HG03571 (cell line): ENCODE measurements around the gene TCEAL7.
"Not testable (repeated sequence)": the region's sequence is repeated elsewhere in the genome, so short reads cannot be mapped to it uniquely, and the experiment has no call there.

Experiments used
- ATAC-seq: cut with Tn5 transposase; IDR thresholded peaks from one replicate; pipeline ENCODE4 v1.9.1; 2021; ENCODE audit not compliant: unreplicated experiment

The TCEAL7 gene, protein sequence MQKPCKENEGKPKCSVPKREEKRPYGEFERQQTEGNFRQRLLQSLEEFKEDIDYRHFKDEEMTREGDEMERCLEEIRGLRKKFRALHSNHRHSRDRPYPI

DNA sequence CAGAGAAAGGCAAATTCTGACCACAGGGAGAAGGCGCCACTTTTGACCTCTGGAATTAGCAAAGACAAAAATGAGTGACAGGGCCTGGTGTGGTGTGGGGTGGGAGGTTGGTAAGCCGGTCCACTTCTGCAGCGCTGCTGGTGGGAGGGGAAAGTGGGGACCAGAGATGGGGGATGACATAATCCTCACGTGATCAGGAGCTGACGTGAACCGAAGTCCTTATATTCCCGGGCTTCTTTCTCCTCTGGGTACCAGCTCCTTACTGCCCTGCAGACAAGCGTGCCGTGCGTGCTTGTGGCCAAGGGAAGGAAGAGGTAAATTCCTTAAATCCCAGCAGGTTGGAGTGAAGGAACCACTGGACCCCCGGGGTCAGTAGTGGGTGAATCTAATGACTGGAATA lies at the start of gene TCEAL7:
TCEAL7 (plus strand) TSS at position 249 of the 400 bp plus-strand sequence. CDS start 1,165 bp downstream, outside the sequence.
- ATAC-seq, result no peak

DNA sequence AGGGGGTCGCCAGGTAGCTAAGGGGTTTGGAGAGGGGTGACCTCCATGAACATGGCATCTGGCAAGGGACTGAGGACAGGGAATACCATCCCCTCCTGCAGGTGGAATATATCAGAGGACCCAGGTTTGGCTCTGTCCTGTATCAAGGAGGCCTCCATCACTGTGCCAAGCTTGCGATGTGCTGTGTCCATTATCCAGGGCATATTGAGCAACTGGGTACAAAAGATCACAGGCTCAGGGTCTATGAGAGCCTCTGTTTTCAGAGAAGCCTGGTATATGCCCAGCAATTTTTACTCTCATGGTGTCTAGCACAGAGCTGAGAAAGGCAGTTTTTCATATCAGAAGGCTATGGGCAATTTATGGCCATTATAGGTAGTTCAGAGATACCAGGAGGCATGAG lies 36.9 kb upstream of the TCEAL7 start:
- no peak for ATAC-seq

DNA sequence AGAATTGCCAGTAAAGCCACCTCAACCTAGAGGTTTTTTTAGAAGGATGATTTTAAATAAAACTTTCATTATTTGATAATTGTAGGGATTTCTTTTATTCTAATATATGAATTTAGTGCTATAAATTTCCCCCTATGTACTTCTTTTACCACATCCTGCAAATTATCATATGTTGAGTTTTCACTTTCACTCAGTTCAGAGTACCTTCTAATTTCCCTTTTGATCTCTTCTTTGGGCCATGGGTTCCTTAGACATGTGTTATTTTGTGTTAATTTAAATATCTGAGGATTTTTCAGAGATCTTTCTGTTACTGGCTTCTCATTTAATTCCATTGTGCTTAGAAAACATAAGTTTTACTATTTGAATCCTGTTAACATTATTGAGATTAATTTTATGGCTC lies 25.3 kb upstream of the TCEAL7 start:
- ATAC-seq, result no peak

DNA sequence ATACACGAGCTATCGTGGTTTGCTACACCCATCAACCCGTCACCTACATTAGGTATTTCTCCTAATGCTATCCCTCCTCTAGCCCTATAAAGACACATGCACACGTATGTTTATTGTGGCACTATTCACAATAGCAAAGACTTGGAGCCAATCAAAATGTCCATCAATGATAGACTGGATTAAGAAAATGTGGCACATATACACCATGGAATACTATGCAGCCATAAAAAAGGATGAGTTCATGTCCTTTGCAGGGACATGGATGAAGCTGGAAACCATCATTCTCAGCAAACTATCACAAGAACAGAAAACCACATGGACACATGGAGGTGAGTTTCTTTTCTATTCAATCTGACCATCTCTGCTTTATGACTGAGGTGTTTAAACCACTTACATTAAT lies 24.4 kb upstream of the TCEAL7 start:
- not testable (repeated sequence) for ATAC-seq

DNA sequence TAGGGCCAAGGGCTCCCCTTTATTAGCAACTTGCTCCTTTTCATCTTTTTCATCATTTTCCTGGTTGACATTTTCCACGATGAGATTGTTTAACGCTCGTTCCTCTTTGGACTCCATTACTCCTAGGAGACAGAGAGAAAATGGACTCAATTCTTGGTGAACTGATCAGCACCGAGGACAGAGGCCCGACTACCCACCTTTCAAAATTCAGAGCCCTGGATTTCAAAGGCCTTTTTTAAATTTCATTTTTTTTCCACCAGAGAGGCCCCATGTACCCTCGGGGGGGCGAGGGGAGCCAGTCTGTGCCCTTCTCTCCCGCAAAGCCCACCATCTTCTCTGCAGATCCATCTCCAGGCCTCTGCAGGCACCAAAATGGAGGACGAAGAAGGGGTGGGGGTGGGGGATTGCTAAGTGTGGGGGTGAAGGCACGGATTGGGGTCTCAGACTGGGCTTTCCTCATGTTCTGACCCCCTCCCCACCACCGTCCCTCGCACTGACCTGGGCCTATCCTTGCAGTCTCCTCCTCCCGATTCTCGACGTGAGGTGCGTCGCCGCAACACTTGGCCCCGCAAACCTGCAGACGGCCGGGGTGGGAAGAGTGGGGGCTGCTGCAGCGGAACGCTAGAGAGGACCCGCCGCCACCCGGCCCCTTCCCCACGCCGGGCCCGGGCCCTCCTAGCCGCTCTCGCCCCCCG lies 20.0 kb upstream of the TCEAL7 start:
- no peak for ATAC-seq

DNA sequence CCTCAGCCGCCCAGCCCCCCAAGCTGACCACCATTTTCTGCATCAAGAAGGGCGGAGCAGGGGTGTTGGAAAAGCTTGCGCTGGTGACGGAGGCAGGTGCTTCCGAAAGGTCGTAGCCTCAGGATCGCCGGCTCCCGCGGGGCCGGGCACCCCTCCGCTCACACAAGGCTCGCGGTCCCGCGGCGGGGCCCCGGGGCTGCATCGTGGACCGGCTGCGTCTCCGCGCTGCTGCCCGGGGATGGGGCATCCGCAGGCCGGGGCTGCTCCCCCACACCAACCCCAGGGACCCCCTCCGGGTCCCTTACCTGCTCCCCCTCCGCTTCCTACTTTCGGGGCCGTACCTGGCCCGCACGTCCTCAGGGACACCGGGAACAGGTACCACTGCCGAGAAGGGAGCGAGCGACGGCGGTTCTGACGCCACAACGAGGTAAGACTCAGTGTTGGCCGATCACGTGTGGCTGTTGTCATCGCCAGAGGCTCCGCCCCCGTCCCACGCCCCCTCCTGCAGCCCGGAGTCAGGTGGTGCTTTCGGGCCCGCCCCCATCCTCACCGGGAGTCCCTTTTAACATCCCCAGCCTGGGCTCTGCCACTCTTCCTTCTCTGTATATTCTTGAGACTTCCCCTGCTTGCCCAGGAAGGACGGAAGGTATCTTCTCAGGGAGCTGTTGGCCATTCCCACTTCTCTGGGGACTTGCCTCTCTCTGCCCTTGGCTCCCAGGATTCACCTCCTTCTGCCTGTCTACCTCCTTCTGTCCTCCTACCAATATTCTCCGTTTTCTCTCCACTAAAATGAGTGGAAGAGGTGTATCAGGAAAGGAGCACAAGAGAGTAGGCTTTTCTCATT lies 19.3 kb upstream of the TCEAL7 start, which contains the start of gene BEX2:
BEX2 (minus strand) TSS at position 436 of the 844 bp plus-strand sequence. CDS start 1,014 bp downstream, outside the sequence.
- ATAC-seq, result peak; percentile 83

DNA sequence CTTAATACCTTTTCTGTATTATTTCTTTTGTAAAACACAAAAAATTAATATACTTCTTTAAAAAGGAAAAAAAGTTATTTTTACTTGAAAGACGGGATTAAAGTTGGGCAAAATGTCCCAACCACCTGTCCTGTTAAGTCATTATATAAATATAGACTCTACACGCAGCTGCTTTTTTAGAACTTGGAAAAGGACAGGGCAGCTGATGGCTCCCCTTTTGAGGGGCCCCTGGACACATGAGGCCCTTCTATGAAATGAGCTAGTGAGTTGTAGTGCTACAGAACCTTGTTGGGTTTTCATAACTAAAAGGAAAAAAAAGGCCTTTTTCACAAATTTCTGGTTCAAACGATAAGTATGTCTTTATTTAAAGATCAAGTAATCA lies 18.6 kb upstream of the TCEAL7 start:
- ATAC-seq, result no peak

DNA sequence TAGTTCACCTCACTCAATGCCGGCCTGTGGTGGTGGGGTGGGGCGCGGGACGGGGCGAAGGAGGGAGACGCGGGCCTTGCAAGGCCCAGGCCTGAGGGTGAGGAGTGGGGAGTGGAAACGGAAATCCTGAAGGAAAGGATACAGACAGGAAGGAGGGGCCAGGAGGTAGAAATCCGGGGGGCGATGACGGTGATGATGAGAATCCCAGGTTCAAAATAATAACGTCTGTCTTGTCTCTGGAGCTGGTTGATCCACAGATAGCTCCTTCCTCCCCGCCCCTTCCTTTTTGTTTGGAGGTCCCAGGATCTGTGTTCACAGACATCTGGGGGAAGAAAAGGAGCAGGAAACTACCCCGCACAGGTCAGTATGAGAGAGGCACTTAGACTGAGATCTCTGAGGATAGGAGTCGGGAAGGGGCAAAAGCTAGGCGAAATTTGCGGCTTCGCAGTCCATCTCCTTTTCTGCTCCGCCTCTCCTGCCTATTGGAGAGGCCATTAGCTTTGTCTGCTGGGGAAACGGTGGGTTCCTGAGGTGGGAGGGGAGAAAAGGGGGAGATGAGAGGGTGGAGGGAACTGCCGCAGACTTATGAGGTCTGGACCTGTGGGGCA lies 746 bp downstream of the TCEAL7 start:
- ATAC-seq, result no peak

DNA sequence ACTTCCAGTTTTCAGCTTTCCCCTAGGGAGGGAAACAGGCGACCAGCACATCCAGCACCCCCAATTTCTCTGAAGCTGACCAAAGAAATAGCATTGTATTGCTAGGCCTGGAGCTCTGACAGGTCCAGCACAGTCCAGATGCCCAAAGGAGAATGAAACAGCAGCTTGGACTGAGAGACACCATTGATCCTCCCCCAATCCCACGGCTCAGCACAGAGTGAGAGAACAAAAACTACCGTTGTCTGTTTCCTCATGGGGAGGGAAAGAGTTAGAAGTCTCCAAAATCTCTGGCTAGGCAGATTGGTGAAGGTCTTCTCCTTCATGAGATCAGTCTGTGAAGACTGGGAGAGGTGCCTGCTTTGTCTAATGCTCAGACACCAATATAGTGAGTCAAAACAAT lies 8.6 kb downstream of the TCEAL7 start:
- no peak for ATAC-seq

DNA sequence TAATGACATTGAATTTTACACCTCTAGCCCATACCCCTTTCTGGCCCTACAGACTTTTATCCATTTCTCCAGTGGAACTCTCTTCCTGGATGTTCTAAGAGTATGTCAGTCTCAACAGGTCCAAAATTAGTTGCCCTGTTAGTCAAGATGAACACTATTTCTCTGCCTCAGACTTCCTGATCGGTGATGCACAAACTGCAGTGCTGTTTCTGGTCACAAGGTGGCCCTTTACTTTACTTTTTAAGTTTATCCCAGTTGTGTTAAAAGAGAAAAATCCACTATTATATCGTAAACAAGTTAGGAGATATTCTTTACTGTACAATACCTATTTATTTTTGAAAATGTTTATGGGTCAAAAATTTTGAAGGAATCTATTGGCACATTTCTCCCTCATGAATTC lies 13.1 kb downstream of the TCEAL7 start:
- no peak for ATAC-seq

DNA sequence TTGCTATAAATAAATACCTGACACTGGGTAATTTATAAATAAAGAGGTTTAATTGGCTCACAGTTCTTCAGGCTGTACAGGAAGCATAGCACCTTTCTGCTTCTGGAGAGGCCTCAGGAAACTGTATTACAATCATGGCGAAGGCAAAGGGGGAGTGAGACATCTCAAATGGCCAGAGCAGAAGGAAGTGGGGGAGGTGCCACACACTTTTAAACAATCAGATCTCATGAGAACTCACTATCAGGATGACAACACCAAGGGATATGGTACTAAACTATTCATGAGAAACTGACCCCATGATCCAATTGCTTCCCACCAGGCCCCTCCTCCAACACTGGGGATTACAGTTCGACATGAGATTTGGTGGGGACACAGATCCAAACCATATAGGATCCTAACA lies 14.6 kb downstream of the TCEAL7 start:
- no peak for ATAC-seq

DNA sequence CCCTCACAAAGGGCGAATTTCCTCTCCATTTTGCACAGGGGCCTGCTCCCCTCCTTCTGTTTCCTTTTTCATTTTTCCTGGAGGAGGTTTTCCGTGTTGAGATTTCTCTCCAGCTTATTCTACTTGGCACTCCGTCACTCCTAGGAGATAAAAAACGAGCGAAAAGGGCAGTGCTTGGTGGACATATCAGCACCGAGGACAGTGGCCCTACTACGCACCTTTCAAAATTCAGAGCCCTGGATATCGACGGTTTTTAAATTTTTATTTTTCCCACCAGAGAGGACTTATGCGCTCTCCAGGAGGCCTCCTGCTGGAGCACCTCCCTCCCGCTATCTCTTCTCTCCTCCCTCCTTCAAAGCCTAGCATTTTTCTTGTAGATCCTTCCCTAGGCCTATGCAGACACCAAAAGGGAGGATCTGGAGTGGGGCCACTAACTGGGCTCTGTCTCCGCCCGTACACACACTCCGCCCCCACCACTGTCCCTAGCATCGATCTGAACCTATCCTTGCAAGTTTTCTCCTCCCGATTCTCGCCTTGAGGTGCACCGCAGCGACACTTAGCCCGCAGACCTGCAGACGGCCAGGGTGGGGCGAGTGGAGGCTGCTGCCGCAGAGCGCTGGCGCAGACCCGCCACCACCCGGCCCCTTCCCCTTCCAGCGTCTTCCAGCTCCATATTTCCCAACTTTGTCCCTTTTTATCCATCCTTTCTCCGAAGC lies 17.8 kb downstream of the TCEAL7 start:
- no peak for ATAC-seq

DNA sequence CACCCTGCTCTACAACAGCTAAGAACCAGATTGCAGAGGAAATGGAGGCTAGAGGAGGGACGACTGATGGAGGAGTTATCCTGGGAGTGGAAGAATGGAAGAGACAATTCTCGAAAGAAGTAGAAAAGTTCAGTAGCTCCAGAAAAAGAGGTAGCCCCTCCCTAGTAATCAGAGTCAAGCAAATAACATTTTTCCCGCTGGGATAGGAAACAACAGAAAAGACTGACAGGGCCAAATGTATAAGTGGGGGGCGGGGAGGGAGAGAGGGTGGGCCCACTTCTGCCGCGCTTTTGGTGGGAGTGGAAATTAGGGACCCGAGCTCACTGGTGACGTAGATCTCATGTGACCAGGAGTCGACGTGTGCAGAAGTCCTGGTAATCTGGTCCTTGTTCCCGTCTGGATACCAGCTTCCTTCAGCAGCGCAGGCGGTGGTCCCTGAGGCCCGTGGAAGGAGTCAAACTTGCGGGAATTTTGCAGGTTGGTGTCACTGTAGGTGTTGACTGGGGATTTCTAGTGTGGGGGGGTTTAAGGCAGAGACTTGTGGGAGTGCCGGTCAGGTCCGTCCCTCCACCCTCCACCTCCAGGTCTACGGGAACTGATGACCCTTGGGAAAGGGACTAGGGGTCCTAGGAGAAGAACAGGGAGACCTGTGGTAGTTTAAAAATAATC lies 26.2 kb downstream of the TCEAL7 start, which contains the start of gene TCEAL9:
TCEAL9 (plus strand) TSS at position 377 of the 669 bp plus-strand sequence. CDS start 1,179 bp downstream, outside the sequence.
- ATAC-seq, result no peak

DNA sequence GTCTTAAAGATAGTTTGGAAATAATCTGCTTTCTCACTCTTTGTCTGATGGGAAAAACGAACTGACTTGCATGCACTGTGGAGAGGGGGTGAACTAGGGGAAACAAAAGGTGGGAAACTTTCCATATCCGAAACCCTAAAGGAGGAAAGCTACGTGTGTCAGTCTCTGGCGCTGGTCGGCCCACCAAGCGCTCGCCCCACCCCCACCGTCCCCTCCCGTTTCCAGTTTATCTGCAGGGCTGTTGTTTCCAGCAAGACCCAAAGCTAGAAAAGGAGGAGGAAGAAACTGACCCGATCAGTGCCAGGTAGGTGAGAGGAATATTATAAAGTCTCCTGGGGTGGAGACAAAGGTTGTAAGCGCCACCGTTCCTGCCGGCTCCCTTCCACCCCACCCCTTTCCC lies 26.8 kb downstream of the TCEAL7 start:
- ATAC-seq, result no peak

DNA sequence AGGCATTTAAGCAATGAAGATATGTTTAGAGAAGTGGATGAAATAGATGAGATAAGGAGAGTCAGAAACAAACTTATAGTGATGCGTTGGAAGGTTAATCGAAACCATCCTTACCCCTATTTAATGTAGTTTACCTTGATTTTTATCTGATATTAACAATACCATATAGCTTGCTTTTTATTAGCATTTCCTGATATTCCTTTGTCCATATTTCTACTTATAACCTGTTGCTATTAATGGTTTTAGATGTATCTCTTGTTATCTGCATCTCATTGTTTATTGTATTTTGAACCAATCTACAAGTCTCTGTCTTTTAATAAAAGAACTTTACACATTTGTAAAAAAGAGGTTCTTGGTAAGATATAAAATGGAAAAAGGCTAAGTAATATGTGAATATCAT lies 27.8 kb downstream of the TCEAL7 start:
- ATAC-seq, result no peak

DNA sequence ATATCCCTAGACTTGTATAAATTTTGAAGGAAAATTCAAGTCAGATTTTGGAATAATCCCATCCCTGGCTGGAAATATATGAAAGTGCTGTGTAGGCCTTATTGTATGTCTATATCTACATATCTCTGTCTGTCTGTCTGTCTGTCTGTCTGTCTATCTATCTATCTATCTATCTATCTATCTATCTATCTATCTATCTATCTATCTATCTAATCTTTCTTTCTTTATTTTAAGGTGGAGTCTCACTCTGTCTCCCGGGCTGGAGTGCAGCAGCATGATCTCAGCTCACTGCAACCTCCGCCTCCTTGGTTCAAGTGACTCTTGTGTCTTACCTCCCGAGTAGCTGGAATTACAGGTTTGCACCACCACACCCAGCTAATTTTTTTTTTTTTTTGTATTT lies 29.6 kb downstream of the TCEAL7 start:
- ATAC-seq, result not testable (repeated sequence)

DNA sequence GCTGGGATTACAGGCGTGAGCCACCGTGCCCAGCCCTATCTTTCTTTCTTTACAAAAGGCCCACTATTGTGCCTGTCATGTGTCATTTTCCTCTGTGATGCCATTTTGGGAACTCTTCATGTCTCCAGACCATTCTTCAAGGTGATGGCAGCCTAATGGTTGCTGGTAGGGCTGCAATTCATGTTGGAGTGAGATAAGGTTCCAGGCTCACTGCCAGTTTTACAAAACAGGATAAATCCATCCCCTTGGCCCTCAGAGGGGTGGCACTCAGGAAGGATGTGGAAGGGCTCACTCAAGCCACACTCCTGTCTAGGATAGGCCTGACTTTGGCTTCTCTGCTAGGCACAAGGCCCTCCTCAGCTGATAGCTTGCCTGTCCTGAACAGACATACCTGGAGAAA lies 30.1 kb downstream of the TCEAL7 start:
- no peak for ATAC-seq

DNA sequence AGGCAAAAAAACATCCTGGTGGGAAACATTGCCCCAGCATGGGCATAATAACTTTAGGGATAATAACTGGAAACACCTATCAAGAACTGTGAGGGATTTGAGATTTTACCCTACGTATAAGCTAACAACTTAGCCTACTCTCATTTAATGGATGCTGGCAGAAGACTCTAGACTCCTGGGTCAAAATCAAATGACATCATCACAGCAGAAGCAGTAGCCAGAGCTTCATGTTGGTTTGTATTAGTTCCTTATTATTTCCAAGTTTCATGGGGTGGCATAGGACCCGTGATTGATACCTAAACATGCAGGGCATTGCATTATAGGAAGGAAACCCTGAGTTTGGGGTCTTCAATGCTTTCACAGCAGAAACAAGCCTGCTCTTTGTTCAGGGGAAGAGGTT lies 30.9 kb downstream of the TCEAL7 start:
- no peak for ATAC-seq

DNA sequence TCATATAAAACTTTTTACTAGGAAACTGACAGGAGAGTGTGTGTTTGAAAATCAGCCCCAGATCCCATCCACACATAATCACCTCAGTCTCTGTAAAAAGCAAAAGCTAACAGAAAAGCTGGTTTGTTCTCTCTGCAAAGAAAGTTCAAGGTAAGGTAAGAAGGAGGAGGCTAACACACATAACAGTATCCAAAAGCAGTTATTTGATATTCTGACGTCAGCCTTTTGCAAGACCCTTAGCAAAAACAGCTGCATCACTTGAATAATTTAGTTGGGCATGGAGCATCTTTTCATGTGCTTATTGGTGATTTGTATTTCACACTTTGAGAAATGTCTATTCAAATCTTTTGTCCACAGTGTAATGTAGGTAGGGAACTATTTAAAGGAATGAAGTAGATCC lies 31.8 kb downstream of the TCEAL7 start:
- ATAC-seq, result no peak

DNA sequence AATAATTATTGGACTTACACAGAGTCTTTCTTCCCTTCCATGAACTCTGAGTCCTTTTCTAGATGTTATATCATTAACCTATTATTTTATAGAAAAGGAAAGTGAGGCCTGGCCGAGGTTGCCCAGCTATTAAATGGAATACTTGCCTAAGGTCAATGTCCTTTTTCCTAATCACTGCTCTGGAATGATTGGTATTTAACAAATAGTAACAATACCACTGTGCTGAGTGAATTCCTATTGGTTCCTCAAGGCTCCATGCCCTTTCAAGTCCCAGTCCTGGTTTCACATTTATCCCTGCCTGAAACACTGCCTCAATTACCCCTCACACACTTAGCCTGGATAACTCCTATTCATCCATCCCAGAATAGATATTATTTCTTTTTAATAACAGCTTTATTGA lies 32.4 kb downstream of the TCEAL7 start:
- no peak for ATAC-seq
